Measurements from ENCODE around the gene ZNF516. TPM values are rescaled to one million over a fixed set of nuclear protein-coding genes. Genes with fewer than 3 reads are reported as not detected.

Gene ZNF516
- total and polyA plus RNA-seq, 7 donors, result 2.4 to 20.6 (median 9.6) TPM

- TF ChIP-seq, protein P1, sequence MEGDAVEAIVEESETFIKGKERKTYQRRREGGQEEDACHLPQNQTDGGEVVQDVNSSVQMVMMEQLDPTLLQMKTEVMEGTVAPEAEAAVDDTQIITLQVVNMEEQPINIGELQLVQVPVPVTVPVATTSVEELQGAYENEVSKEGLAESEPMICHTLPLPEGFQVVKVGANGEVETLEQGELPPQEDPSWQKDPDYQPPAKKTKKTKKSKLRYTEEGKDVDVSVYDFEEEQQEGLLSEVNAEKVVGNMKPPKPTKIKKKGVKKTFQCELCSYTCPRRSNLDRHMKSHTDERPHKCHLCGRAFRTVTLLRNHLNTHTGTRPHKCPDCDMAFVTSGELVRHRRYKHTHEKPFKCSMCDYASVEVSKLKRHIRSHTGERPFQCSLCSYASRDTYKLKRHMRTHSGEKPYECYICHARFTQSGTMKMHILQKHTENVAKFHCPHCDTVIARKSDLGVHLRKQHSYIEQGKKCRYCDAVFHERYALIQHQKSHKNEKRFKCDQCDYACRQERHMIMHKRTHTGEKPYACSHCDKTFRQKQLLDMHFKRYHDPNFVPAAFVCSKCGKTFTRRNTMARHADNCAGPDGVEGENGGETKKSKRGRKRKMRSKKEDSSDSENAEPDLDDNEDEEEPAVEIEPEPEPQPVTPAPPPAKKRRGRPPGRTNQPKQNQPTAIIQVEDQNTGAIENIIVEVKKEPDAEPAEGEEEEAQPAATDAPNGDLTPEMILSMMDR (IDR thresholded peaks at IDR 0.05), result no peak
- ATAC-seq (no peak), DNase-seq (no peak)
- peaks cover 0 to 36% of the 10 kb centered on the region in 2 donors for H3K36me3 ChIP-seq (ENCODE audit: insufficient read depth in 1 of 2, low read depth in 1 of 2)
- H3K9me3 ChIP-seq, result no peaks in the 10 kb centered on the region
- H3K4me1 ChIP-seq, result peaks cover 51% of the 10 kb centered on the region
- H3K27me3 ChIP-seq (ENCODE audit: insufficient read depth in 3 of 3, low read length in 2 of 3), result no peaks in the 10 kb centered on the region
- H3K4me3 ChIP-seq, result no peak overlapping the region
- H3K27ac ChIP-seq, result peak overlapping the region; percentile 4
- intact Hi-C loops (cut with DNase I), result loop anchor here in 1 of 2 donors (5.0 kb wide), 1 partner anchor 32 kb away; no protein-coding TSS in a partner anchor
- 76 to 83% (median 78%) methylated on average over 13 of the region's 13 CpGs for WGBS, 3 donors
Observed at GRCh38 chr18:76444446-76445105, 50.5 kb downstream of the ZNF516 start.

DNA sequence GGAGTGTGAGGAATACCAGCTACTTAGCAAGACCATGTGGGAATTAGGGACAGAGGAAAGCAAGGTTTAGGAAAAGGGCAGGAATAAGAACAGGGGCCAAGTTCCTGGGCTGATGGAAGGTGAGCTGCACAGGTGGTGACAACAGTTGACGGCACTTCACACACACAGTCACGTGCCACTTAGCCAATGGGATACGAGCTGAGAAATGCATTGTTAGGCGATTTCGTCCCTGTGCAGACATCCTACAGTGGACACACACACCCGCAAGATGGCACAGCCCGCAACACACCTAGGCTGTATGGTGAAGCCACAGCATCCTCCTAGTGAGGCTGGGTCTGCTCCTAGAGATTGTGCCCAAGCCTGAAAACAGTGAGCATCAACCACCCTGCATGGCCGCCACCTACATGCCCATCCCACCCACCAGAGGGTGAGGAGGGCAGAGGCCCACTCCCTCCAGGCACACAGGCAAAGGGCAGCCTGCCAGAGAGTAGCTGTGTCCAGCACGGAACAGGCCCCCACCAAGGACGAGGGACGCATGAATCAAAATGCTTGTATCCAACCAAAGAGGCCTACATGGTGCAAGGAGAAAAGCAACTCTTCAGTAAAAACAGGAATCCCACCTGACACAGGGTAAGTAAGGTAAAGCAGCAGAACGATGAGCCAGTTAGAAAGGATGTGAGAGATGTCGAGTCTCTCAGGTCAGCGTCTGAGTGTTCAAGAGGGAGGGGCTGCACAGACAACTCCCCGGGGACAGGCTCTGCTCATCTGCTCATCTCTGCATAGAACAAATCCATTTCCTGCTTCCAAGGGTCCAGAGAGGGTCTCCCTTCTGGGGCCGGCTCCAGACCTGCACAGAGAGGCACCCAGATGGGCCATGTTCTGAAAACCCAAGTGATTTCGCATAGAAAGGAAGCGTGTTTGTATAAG is 51.3 kb downstream of the ZNF516 start:
- DNase-seq (no peak), ATAC-seq (no peak)
- TF ChIP-seq, protein P1 (IDR thresholded peaks at IDR 0.05), result no peak
- intact Hi-C loops (cut with DNase I), result no loop called here
- no peak overlapping the region for H3K4me3 ChIP-seq
- peaks cover 46% of the 10 kb centered on the region for H3K4me1 ChIP-seq
- H3K27ac ChIP-seq, result peak overlapping the region; percentile 4
- H3K9me3 ChIP-seq, result no peaks in the 10 kb centered on the region
- H3K36me3 ChIP-seq (ENCODE audit: insufficient read depth in 1 of 2, low read depth in 1 of 2), result peaks cover 0 to 37% of the 10 kb centered on the region in 2 donors
- 79 to 81% (median 80%) methylated on average over 18 of the region's 18 CpGs for WGBS, 3 donors
- no peaks in the 10 kb centered on the region for H3K27me3 ChIP-seq (ENCODE audit: insufficient read depth in 3 of 3, low read length in 2 of 3)

GRCh38 chr18:76442413-76443171 is 52.5 kb downstream of the ZNF516 start:
- H3K4me3 ChIP-seq, result no peak overlapping the region
- no peak overlapping the region for H3K27ac ChIP-seq
- no peaks in the 10 kb centered on the region for H3K9me3 ChIP-seq
- intact Hi-C loops (cut with DNase I), result no loop called here
- H3K27me3 ChIP-seq (ENCODE audit: insufficient read depth in 3 of 3, low read length in 2 of 3), result no peaks in the 10 kb centered on the region
- H3K36me3 ChIP-seq (ENCODE audit: insufficient read depth in 1 of 2, low read depth in 1 of 2), result peaks cover 0 to 37% of the 10 kb centered on the region in 2 donors
- DNase-seq (no peak), ATAC-seq (no peak)
- H3K4me1 ChIP-seq, result peaks cover 37% of the 10 kb centered on the region
- TF ChIP-seq, protein P1 (IDR thresholded peaks at IDR 0.05), result no peak
- WGBS, 3 donors, result 96 to 97% (median 96%) methylated on average over 60 to 66 of the region's 66 CpGs

- Histone ChIP-seq H3K27me3 (ENCODE audit: insufficient read depth in 3 of 3, low read length in 2 of 3) (no peaks in the 10 kb centered on the region), H3K9me3 (no peaks in the 10 kb centered on the region), H3K27ac (no peak overlapping the region), H3K4me3 (no peak overlapping the region), H3K4me1 (peaks cover 33% of the 10 kb centered on the region), H3K36me3 (ENCODE audit: insufficient read depth in 1 of 2, low read depth in 1 of 2) (peaks cover 0 to 37% of the 10 kb centered on the region in 2 donors)
- no peak for DNase-seq
- ATAC-seq, result no peak
- WGBS, 3 donors, result 95 to 97% (median 97%) methylated on average over 60 to 65 of the region's 65 CpGs
- TF ChIP-seq, protein P1 (IDR thresholded peaks at IDR 0.05), result no peak
- intact Hi-C loops (cut with DNase I), result no loop called here
Observed at GRCh38 chr18:76441668-76442412, 53.2 kb downstream of the ZNF516 start.

Measured in psoas muscle (tissue), 8 donors.